Endodermal cell (in vitro differentiated cells): ENCODE measurements around the gene ECSCR. TPM values are rescaled to one million over a fixed set of nuclear protein-coding genes. Genes with fewer than 3 reads are reported as not detected.

ENCODE experiments used
- DNase-seq: peaks from one replicate; pipeline ENCODE4 v3.0.0-alpha.2; 2017
- H3K27ac ChIP-seq: 2 replicates; pipeline ENCODE4 v1.5.1; 2013; ENCODE audit warnings: mild to moderate bottlenecking, low read depth, low read length, moderate library complexity
- H3K27me3 ChIP-seq: 2 replicates; pipeline ENCODE4 v1.6.1; 2013; ENCODE audit warnings: mild to moderate bottlenecking, low read length, moderate library complexity; ENCODE audit not compliant: insufficient read depth, control insufficient read depth, poor library complexity, severe bottlenecking
- H3K36me3 ChIP-seq: 2 replicates; pipeline ENCODE4 v1.7.0; 2013; ENCODE audit warnings: mild to moderate bottlenecking, low read length, moderate library complexity; ENCODE audit not compliant: control insufficient read depth, insufficient read depth
- H3K4me1 ChIP-seq: one replicate; pipeline ENCODE4 v1.7.0; 2013; ENCODE audit warnings: low read length; ENCODE audit not compliant: control insufficient read depth, insufficient read depth
- H3K4me3 ChIP-seq: 2 replicates; pipeline ENCODE4 v1.5.1; 2013; ENCODE audit warnings: mild to moderate bottlenecking, low read length, moderate library complexity
- H3K9ac ChIP-seq: 2 replicates; pipeline ENCODE4 v1.6.1; 2013; ENCODE audit warnings: mild to moderate bottlenecking, low read length, moderate library complexity; ENCODE audit not compliant: poor library complexity, severe bottlenecking; ENCODE audit errors: extremely low read depth
- H3K9me3 ChIP-seq: 2 replicates; pipeline ENCODE4 v1.6.1; 2013; ENCODE audit warnings: mild to moderate bottlenecking, low read length, moderate library complexity; ENCODE audit not compliant: control insufficient read depth
- H3K27ac Mint-ChIP-seq: 2 replicates; pipeline ENCODE4 v1.8.0; 2020; ENCODE audit warnings: mixed read lengths
- H3K27me3 Mint-ChIP-seq: 2 replicates; pipeline ENCODE4 v1.8.0; 2021; ENCODE audit warnings: mild to moderate bottlenecking, mixed read lengths; ENCODE audit not compliant: insufficient read depth
- H3K36me3 Mint-ChIP-seq: 2 replicates; pipeline ENCODE4 v1.8.0; 2020; ENCODE audit warnings: low read depth, mixed read lengths
- H3K4me1 Mint-ChIP-seq: 2 replicates; pipeline ENCODE4 v1.8.0; 2020; ENCODE audit warnings: mixed read lengths
- H3K4me3 Mint-ChIP-seq: 2 replicates; pipeline ENCODE4 v1.8.0; 2020; ENCODE audit warnings: mild to moderate bottlenecking, moderate library complexity, mixed read lengths
- H3K9me3 Mint-ChIP-seq: 2 replicates; pipeline ENCODE4 v1.8.0; 2020; ENCODE audit warnings: mild to moderate bottlenecking, mixed read lengths
- WGBS, 2 experiments: methylation state at CpG; one replicate each; pipeline versions ENCODE4 v1.1.5 to v1.1.7; 2013; ENCODE audit warnings: missing lambda C conversion rate in 2 of 2, mixed read lengths in 1 of 2; ENCODE audit not compliant: insufficient coverage in 1 of 2, insufficient read length in 1 of 2; 5-methylcytosine and 5-hydroxymethylcytosine counted together
- total RNA-seq, 2 donors: library from RNA; stranded (reverse); fragmentation: NEBNext Ultra II Directional in 1 of 2; extraction: Animal tissue kit (Norgen Biotek cat#: 25700) in 1 of 2; gene quantifications; 2 replicates in 1 of 2; 3 replicates in 1 of 2; pipeline ENCODE4 v1.2.1, GENCODE V29; 2021
- TF ChIP-seq, protein P1 (sequence below): fragments of 200-600 bp; sonication (generic); conservative IDR thresholded peaks from 2 replicates; pipeline ENCODE4 v1.5.0; 2021; ENCODE audit warnings: antibody characterized with exemption, mild to moderate bottlenecking

The ECSCR gene
- total RNA-seq, 2 donors from 2014 or later: 0.62 TPM; not detected in 1

DNA sequence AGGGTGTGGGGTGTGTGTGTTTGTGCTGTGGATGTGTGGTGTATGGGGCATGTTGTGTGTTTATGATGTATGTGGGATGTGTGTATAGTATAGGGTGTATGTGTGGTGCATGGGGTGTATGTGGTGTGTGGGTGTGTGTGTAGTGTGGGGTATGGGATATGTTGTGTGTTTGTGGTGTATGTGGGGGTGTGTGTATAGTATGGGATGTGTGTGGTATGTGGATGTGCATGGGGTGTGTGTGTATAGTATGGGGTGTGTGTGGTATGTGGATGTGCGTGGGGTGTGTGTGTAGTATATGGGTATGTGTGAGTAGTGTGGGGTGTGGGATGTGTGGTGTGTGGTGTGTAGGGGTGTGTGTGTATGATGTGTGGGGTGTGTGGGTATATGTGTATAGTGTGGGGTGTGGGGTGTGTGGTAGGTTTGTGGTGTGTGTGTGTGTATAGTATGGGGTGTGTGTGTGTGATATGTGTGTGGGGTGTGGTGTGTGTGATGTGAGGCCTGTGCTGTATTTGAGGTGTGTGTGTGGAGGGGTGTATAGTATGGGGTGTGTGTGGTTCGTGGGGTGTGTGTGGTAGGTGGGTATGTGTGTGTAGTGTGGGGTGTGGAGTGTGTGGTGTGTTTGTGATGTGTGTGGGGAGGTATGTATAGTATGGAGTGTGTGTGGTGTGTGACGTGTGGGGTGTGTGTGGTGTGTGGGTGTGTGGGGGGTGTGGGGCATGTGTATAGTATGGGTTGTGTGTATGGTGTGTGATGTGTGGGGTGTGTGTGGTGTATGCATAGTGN, 10.5 kb downstream of the ECSCR start:
- DNase-seq: no peak
- H3K4me3 Mint-ChIP-seq: no peak overlapping the region
- no peaks in the 10 kb centered on the region for H3K9me3 Mint-ChIP-seq
- H3K4me1 Mint-ChIP-seq: peaks cover 10% of the 10 kb centered on the region
- no peaks in the 10 kb centered on the region for H3K27me3 ChIP-seq
- H3K9me3 ChIP-seq: no peaks in the 10 kb centered on the region
- no peaks in the 10 kb centered on the region for H3K27me3 Mint-ChIP-seq
- H3K36me3 ChIP-seq: no peaks in the 10 kb centered on the region
- H3K9ac ChIP-seq: no peak overlapping the region
- no peaks in the 10 kb centered on the region for H3K36me3 Mint-ChIP-seq
- WGBS, 2 experiments: 89% methylated on average over 3 of the region's 3 CpGs; no CpG with 5 or more reads in 1 of the 2 experiments
- TF ChIP-seq, protein P1, sequence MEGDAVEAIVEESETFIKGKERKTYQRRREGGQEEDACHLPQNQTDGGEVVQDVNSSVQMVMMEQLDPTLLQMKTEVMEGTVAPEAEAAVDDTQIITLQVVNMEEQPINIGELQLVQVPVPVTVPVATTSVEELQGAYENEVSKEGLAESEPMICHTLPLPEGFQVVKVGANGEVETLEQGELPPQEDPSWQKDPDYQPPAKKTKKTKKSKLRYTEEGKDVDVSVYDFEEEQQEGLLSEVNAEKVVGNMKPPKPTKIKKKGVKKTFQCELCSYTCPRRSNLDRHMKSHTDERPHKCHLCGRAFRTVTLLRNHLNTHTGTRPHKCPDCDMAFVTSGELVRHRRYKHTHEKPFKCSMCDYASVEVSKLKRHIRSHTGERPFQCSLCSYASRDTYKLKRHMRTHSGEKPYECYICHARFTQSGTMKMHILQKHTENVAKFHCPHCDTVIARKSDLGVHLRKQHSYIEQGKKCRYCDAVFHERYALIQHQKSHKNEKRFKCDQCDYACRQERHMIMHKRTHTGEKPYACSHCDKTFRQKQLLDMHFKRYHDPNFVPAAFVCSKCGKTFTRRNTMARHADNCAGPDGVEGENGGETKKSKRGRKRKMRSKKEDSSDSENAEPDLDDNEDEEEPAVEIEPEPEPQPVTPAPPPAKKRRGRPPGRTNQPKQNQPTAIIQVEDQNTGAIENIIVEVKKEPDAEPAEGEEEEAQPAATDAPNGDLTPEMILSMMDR: no peak
- no peak overlapping the region for H3K27ac ChIP-seq
- peaks cover 4% of the 10 kb centered on the region for H3K4me1 ChIP-seq
- no peak overlapping the region for H3K27ac Mint-ChIP-seq
- H3K4me3 ChIP-seq: no peak overlapping the region

DNA sequence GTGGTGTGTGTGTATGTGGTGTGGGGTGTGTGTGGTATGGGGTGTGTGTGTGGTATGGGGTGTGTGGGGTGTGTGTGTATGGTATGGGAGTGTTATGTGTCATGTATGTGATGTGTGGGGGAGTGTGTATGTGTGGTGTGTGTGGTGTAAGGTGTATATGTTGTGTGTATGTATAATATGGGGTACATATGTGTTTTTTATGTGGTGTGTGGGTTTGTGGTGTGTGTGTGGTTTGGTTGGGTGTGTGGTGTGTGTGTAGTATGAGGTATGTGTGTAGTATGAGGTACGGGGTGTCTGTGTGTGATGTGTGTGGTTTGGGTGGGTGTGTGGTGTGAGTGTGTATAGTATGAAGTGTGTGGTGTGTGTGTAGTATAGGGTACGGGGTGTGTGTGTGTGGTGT, 11.4 kb downstream of the ECSCR start:
- Histone ChIP-seq H3K27me3 (no peaks in the 10 kb centered on the region), H3K4me1 (peaks cover 2% of the 10 kb centered on the region), H3K9ac (no peak overlapping the region), H3K36me3 (no peaks in the 10 kb centered on the region), H3K27ac (no peak overlapping the region), H3K9me3 (no peaks in the 10 kb centered on the region), H3K4me3 (no peak overlapping the region)
- H3K4me3 Mint-ChIP-seq: no peak overlapping the region
- no peaks in the 10 kb centered on the region for H3K36me3 Mint-ChIP-seq
- WGBS, 2 experiments: 83 to 86% methylated on average over 1 to 2 of the region's 2 CpGs
- no peak for DNase-seq
- H3K4me1 Mint-ChIP-seq: peaks cover 5% of the 10 kb centered on the region
- H3K27me3 Mint-ChIP-seq: no peaks in the 10 kb centered on the region
- TF ChIP-seq, protein P1: no peak
- no peaks in the 10 kb centered on the region for H3K9me3 Mint-ChIP-seq
- H3K27ac Mint-ChIP-seq: no peak overlapping the region

DNA sequence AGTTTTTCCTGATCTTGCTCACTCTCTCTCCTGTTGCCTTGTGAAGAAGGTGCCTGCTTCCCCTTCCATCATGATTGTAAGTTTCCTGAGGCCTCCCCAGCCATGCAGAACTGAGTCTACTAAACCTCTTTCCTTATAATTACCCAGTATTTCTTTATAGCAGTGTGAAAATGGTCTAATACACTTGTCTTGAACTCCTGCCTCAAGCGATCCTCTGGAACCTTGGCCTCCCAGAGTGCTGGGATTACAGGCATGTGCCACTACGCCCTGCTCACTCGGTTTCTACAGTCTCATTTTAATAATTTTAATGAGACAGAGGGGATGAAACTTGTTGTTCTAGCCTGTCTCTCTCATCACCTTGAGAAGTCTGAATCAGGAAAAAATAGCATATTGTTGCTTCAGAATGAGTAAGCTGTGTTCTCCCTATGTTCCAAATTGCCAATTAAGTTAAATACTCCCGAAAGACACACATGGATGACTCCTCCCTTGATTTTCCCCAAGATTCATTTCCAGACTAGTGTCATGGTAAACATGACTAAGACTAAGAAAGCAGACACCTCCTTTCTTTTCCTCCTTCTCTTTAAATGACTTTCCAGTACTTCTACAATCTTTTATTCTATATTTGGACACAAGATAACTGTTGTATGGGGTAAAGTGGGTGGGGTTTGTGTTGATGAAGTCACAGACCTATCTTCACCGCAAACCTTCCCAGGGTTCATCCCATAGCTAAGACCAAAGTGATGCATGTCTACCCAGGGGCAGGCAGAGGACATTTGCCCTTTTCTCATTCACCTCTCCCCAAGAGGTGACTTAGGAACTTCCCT, 15.4 kb downstream of the ECSCR start:
- Histone ChIP-seq H3K9ac (no peak overlapping the region), H3K4me1 (no peaks in the 10 kb centered on the region), H3K27ac (no peak overlapping the region), H3K36me3 (no peaks in the 10 kb centered on the region), H3K4me3 (no peak overlapping the region), H3K27me3 (no peaks in the 10 kb centered on the region), H3K9me3 (no peaks in the 10 kb centered on the region)
- H3K4me3 Mint-ChIP-seq: no peak overlapping the region
- H3K4me1 Mint-ChIP-seq: peaks cover 10% of the 10 kb centered on the region
- no peak overlapping the region for H3K27ac Mint-ChIP-seq
- DNase-seq: no peak
- H3K27me3 Mint-ChIP-seq: peaks cover 5% of the 10 kb centered on the region
- H3K9me3 Mint-ChIP-seq: no peaks in the 10 kb centered on the region
- WGBS, 2 experiments: 94 to 97% methylated on average over 3 to 5 of the region's 5 CpGs
- no peaks in the 10 kb centered on the region for H3K36me3 Mint-ChIP-seq
- TF ChIP-seq, protein P1: no peak
